Heart left ventricle (tissue), 16 donors: ENCODE data around the gene GATA6. TPM values are rescaled to one million over a fixed set of nuclear protein-coding genes. Genes with fewer than 3 reads are reported as not detected.

ENCODE experiments used
- ATAC-seq, 4 donors: fragments of 200-7000 bp; cut with Tn5 transposase; one replicate each; pipeline ENCODE4 v1.9.1; 2020 to 2022; ENCODE audit warnings: moderate library complexity in 4 of 4, mild to moderate bottlenecking in 3 of 4, moderate number of reproducible peaks in 1 of 4
- DNase-seq, 5 donors: peaks; one replicate each; pipeline ENCODE4 v3.0.0-alpha.2; 2020
- H3K27ac ChIP-seq, 12 donors: fragments of 200-600 bp; sonication (generic) in 4 of 12; one replicate each; pipeline versions ENCODE4 v1.5.0 to v1.8.0; 2016 to 2022; ENCODE audit warnings: mild to moderate bottlenecking in 2 of 12
- H3K27me3 ChIP-seq, 9 donors: fragments of 200-600 bp; sonication (generic) in 2 of 9; one replicate each; pipeline versions ENCODE4 v1.5.1 to v1.8.0; 2016 to 2022; ENCODE audit warnings: mild to moderate bottlenecking in 3 of 9
- H3K36me3 ChIP-seq, 9 donors: fragments of 200-600 bp; sonication (generic) in 2 of 9; one replicate each; pipeline versions ENCODE4 v1.5.0 to v1.8.0; 2018 to 2022; ENCODE audit warnings: mild to moderate bottlenecking in 2 of 9
- H3K4me1 ChIP-seq, 12 donors: fragments of 200-600 bp; sonication (generic) in 4 of 12; one replicate each; pipeline versions ENCODE4 v1.5.0 to v1.8.0; 2016 to 2022; ENCODE audit warnings: mild to moderate bottlenecking in 3 of 12
- H3K4me3 ChIP-seq, 12 donors: fragments of 200-600 bp; sonication (generic) in 4 of 12; one replicate each; pipeline versions ENCODE4 v1.5.0 to v1.8.0; 2017 to 2022; ENCODE audit warnings: mild to moderate bottlenecking in 9 of 12, moderate library complexity in 4 of 12
- H3K9me3 ChIP-seq, 12 donors: fragments of 200-600 bp; sonication (generic) in 4 of 12; one replicate each; pipeline versions ENCODE4 v1.5.0 to v1.8.0; 2016 to 2022; ENCODE audit warnings: mild to moderate bottlenecking in 1 of 12
- CTCF ChIP-seq, 12 donors: fragments of 200-600 bp; sonication (generic) in 4 of 12; IDR thresholded peaks; one replicate each; pipeline versions ENCODE4 v1.5.0 to v1.8.0; 2018 to 2022; ENCODE audit warnings: antibody characterized with exemption in 12 of 12, mild to moderate bottlenecking in 5 of 12
- POLR2A ChIP-seq, 2 donors: fragments of 450-650 bp; IDR thresholded peaks; one replicate each; pipeline ENCODE4 v1.6.1; 2017; ENCODE audit warnings: antibody characterized with exemption in 2 of 2, mild to moderate bottlenecking in 2 of 2, moderate library complexity in 2 of 2
- WGBS, 4 donors: extraction: QIAGEN DNeasy Blood & Tissue Kit in 2 of 4; methylation state at CpG; one replicate each; pipeline versions ENCODE4 v1.1.5 to v1.1.7; 2013 to 2018; 5-methylcytosine and 5-hydroxymethylcytosine counted together
- intact Hi-C, 10 donors: fragments of 100-400 bp; cut with DNase I; formaldehyde crosslinking; loops; one replicate each; pipeline versions ENCODE4 v1.11.1 to v1.14.2; 2022
- polyA plus RNA-seq, 2 donors: library from polyadenylated mRNA; stranded (reverse); fragments of 200-250 nt; gene quantifications; one replicate each; pipeline ENCODE4 v1.2.3, GENCODE V29; 2013
- total RNA-seq, 9 donors: library from RNA; depleted of rRNA in 2 of 9; stranded (reverse); fragments of >200 nt in 2 of 9; fragmentation: NEBNext Ultra II Directional in 3 of 9; extraction: Animal tissue kit (Norgen Biotek cat#: 25700) in 3 of 9; gene quantifications; one replicate each; pipeline versions ENCODE4 v1.1.0 to v1.2.4, GENCODE V29; 2016 to 2023
- donor health status: ischemic (EF 13 %, LVEDD 7.1; RV severe dilation, severe dysfunction).
- donor health status: healthy with polysubstance abuse.
- donor health status: DM: no; HTN: yes; CAD: no.
- donor health status: DM: no; HTN: no; CAD: no.
- donor health status: ischemic (EF 25% LVEDD 6.9; RV normal size, moderate dysfunction).
- donor health status: ischemic (EF 25% LVEDD 5.7; RV mildly dilated, moderate dysfunction).
- donor health status: healthy.
- donor health status: DM: yes; HTN: yes; CAD: no.
- donor health status: ischemic (EF 35%, LVEDD 5.7; RV mildly dilated, moderate dysfunction).
- donor health status: nonischemic (EF 11% LVEDD 7.7; RV severe dilation, severe dysfunction).
- donor health status: DM: yes; HTN: yes; CAD: no.
- donor health status: PGD.
- donor health status: ischemic (EF 29% LVEDD 5.4; RV normal size, mild dysfunction).
- donor health status: nonischemic (EF 23%, LVEDD 6.1; RV moderate dilation, normal function).

Gene GATA6
- total and polyA plus RNA-seq, 11 donors, result 42.1 to 97.7 (median 74.9) TPM

- ATAC-seq (no peak), DNase-seq (no peak)
- Histone ChIP-seq H3K27me3 (no peaks in the 10 kb centered on the region), H3K9me3 (no peaks in the 10 kb centered on the region), H3K4me1 (peaks cover 0 to 12% (median 5%) of the 10 kb centered on the region in 12 donors), H3K4me3 (no peak overlapping the region), H3K36me3 (no peaks in the 10 kb centered on the region), H3K27ac (no peak overlapping the region)
- intact Hi-C loops, result loop anchor here in 1 of 10 donors (10.0 kb wide), 1 partner anchor 222 kb away; no protein-coding TSS in a partner anchor
- TF ChIP-seq POLR2A (IDR thresholded peaks at IDR 0.05) (no peak), CTCF (IDR thresholded peaks at IDR 0.05) (no peak)
- 78 to 87% (median 81%) methylated on average over 4 of the region's 4 CpGs for WGBS, 4 donors
Observed at GRCh38 chr18:22226801-22227200, 57.4 kb downstream of the GATA6 start.

- H3K9me3 ChIP-seq, result no peaks in the 10 kb centered on the region
- no peak for ATAC-seq
- H3K27me3 ChIP-seq, result no peaks in the 10 kb centered on the region
- H3K27ac ChIP-seq, result no peak overlapping the region
- no peak for DNase-seq
- intact Hi-C loops, result loop anchor here in 1 of 10 donors (10.0 kb wide), 1 partner anchor 224 kb away; no protein-coding TSS in a partner anchor
- 83 to 92% (median 89%) methylated on average over 2 of the region's 2 CpGs for WGBS, 4 donors
- no peaks in the 10 kb centered on the region for H3K36me3 ChIP-seq
- TF ChIP-seq POLR2A (IDR thresholded peaks at IDR 0.05), result no peak
- H3K4me3 ChIP-seq, result no peak overlapping the region
- peaks cover 0 to 3% (median 0%) of the 10 kb centered on the region in 12 donors for H3K4me1 ChIP-seq
Observed at GRCh38 chr18:22228976-22229375, 59.6 kb downstream of the GATA6 start.

- no peak for TF ChIP-seq CTCF (IDR thresholded peaks at IDR 0.05)
- no peak for TF ChIP-seq POLR2A (IDR thresholded peaks at IDR 0.05)
- 92 to 95% (median 94%) methylated on average over 7 of the region's 7 CpGs for WGBS, 4 donors
- Histone ChIP-seq H3K27me3 (no peaks in the 10 kb centered on the region), H3K9me3 (no peaks in the 10 kb centered on the region), H3K4me3 (no peak overlapping the region), H3K27ac (no peak overlapping the region), H3K4me1 (no peaks in the 10 kb centered on the region), H3K36me3 (no peaks in the 10 kb centered on the region)
- intact Hi-C loops, result loop anchor here in 1 of 10 donors (10.0 kb wide), 1 partner anchor 225 kb away; no protein-coding TSS in a partner anchor
- no peak for ATAC-seq
- DNase-seq, result no peak
Observed at GRCh38 chr18:22229456-22230124, 60.2 kb downstream of the GATA6 start.

- DNase-seq (no peak), ATAC-seq (no peak)
- H3K4me3 ChIP-seq, result no peak overlapping the region
- TF ChIP-seq POLR2A (IDR thresholded peaks at IDR 0.05), result no peak
- intact Hi-C loops, result no loop called here
- no peak overlapping the region for H3K27ac ChIP-seq
- 91 to 94% (median 93%) methylated on average over 12 of the region's 12 CpGs for WGBS, 4 donors
- H3K27me3 ChIP-seq, result no peaks in the 10 kb centered on the region
- H3K36me3 ChIP-seq, result no peaks in the 10 kb centered on the region
- no peaks in the 10 kb centered on the region for H3K4me1 ChIP-seq
- H3K9me3 ChIP-seq, result no peaks in the 10 kb centered on the region
Observed at GRCh38 chr18:22230471-22230945, 61.1 kb downstream of the GATA6 start.

GRCh38 chr18:22233266-22233665 is 63.9 kb downstream of the GATA6 start:
- H3K4me3 ChIP-seq, result no peak overlapping the region
- no peaks in the 10 kb centered on the region for H3K9me3 ChIP-seq
- H3K27me3 ChIP-seq, result no peaks in the 10 kb centered on the region
- no peak for ATAC-seq
- no peaks in the 10 kb centered on the region for H3K4me1 ChIP-seq
- DNase-seq, result no peak
- TF ChIP-seq POLR2A (IDR thresholded peaks at IDR 0.05), result no peak
- TF ChIP-seq CTCF (IDR thresholded peaks at IDR 0.05), result no peak
- no peak overlapping the region for H3K27ac ChIP-seq
- intact Hi-C loops, result no loop called here
- H3K36me3 ChIP-seq, result no peaks in the 10 kb centered on the region
- 82 to 89% (median 87%) methylated on average over 8 of the region's 8 CpGs for WGBS, 4 donors
